ENCODE measurements around the gene INTS1. TPM values are rescaled to one million over a fixed set of nuclear protein-coding genes. Genes with fewer than 3 reads are reported as not detected.
"Not testable (repeated sequence)": the region's sequence is repeated elsewhere in the genome, so short reads cannot be mapped to it uniquely, and the experiment has no call there.

Gene INTS1
- total and polyA plus RNA-seq, 2 donors (not counting 1 experiment from before 2014, with no cell fraction given) = 128 to 160 TPM

DNA sequence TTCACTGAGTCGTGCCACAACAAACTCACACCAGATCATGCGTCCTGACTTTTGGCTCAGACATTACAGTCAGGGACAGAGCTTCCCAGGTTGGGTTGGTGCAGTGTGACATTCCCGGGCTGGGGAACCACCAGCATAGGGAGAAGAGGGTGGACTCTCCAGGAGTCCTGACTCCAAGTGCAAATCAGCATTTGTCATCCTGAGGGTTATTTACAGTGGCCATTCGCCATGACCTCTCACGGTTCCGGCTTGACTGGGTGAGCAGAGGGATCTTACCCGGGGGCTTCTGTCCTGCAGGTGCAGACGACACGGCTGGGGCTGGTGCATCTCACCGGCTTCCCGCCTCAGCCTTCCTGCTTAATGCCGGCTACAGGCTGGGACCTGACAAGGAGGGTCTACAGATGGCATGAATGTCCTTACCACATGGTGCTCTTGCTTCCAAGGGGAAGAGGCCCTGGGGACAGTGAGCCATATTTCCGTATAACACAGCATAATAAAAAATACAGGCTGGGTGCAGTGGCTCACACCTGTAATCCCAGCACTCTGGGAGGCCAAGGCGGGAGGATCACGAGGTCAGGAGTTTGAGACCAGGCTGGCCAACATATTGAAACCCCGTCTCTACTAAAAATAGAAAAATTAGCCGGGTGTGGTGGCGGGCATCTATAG, 12.5 kb upstream of the INTS1 start:
- Histone ChIP-seq H3K4me3 (ENCODE audit: control extremely low read depth in 1 of 5, extremely low read depth in 1 of 5, insufficient read depth in 1 of 5, low read depth in 2 of 5, low read length in 4 of 5) (no peak overlapping the region), H3K27me3 (replicated peaks in 1 of 4; ENCODE audit: control extremely low read depth in 1 of 4, control insufficient read depth in 3 of 4, insufficient read depth in 4 of 4, low read length in 3 of 4) (peaks cover 0 to 2% (median 0%) of the 10 kb centered on the region in 4 experiments), H3K4me2 (replicated peaks; ENCODE audit: low read depth, low read length, poor library complexity, severe bottlenecking) (no peak overlapping the region), H2AFZ (ENCODE audit: insufficient read depth, low read depth, low read length, poor library complexity, severe bottlenecking) (no peak overlapping the region), H4K20me1 (ENCODE audit: control insufficient read depth, insufficient read depth, low read length, poor library complexity, severe bottlenecking) (no peaks in the 10 kb centered on the region), H3K9me3 (ENCODE audit: control extremely low read depth in 1 of 3, control insufficient read depth in 2 of 3, insufficient read depth in 1 of 3, low read length in 2 of 3) (peaks cover 0 to 18% (median 0%) of the 10 kb centered on the region in 3 donors), H3K4me1 (ENCODE audit: control insufficient read depth in 2 of 2, insufficient read depth in 2 of 2, low read length in 2 of 2) (peaks cover 22 to 29% of the 10 kb centered on the region in 2 donors), H3K27ac (ENCODE audit: low read length in 2 of 2) (no peak overlapping the region), H3K79me2 (ENCODE audit: control insufficient read depth, insufficient read depth, low read length) (no peaks in the 10 kb centered on the region), H3K9ac (ENCODE audit: low read length) (no peak overlapping the region), H3K36me3 (replicated peaks in 1 of 2; ENCODE audit: control extremely low read depth in 1 of 2, control insufficient read depth in 1 of 2, extremely low read depth in 1 of 2, insufficient read depth in 2 of 2, low read length in 1 of 2) (no peaks in the 10 kb centered on the region)
- no peak overlapping the region for H3K27ac Mint-ChIP-seq
- intact Hi-C loops (cut with micrococcal nuclease) = no loop called here
- H3K27me3 Mint-ChIP-seq = peaks cover 4% of the 10 kb centered on the region
- H3K4me3 Mint-ChIP-seq = no peak overlapping the region
- TF ChIP-seq, protein P1, sequence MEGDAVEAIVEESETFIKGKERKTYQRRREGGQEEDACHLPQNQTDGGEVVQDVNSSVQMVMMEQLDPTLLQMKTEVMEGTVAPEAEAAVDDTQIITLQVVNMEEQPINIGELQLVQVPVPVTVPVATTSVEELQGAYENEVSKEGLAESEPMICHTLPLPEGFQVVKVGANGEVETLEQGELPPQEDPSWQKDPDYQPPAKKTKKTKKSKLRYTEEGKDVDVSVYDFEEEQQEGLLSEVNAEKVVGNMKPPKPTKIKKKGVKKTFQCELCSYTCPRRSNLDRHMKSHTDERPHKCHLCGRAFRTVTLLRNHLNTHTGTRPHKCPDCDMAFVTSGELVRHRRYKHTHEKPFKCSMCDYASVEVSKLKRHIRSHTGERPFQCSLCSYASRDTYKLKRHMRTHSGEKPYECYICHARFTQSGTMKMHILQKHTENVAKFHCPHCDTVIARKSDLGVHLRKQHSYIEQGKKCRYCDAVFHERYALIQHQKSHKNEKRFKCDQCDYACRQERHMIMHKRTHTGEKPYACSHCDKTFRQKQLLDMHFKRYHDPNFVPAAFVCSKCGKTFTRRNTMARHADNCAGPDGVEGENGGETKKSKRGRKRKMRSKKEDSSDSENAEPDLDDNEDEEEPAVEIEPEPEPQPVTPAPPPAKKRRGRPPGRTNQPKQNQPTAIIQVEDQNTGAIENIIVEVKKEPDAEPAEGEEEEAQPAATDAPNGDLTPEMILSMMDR (IDR thresholded peaks at IDR 0.05) = no peak
- TF ChIP-seq EZH2 (IDR thresholded peaks at IDR 0.05; ENCODE audit: borderline replicate concordance, insufficient read depth, low read depth, low read length, poor library complexity, severe bottlenecking) = no peak
- ChIA-PET POLR2A (no interaction called here), CTCF (no interaction called here)
- peaks cover 20% of the 10 kb centered on the region for H3K4me1 Mint-ChIP-seq
- ATAC-seq (ENCODE audit: low read depth) (no peak), DNase-seq (no peak)
- H3K9me3 Mint-ChIP-seq (ENCODE audit: insufficient read depth) = peaks cover 6% of the 10 kb centered on the region
- WGBS (ENCODE audit: insufficient coverage) = 86% methylated on average over 15 of the region's 18 CpGs

- H3K4me3 Mint-ChIP-seq; H3K9ac ChIP-seq (ENCODE audit: low read length); H3K36me3 ChIP-seq (replicated peaks in 1 of 2; ENCODE audit: control extremely low read depth in 1 of 2, control insufficient read depth in 1 of 2, extremely low read depth in 1 of 2, insufficient read depth in 2 of 2, low read length in 1 of 2); ATAC-seq (ENCODE audit: low read depth); intact Hi-C loops (cut with micrococcal nuclease); H3K27ac Mint-ChIP-seq; H3K27me3 Mint-ChIP-seq; H2AFZ ChIP-seq (ENCODE audit: insufficient read depth, low read depth, low read length, poor library complexity, severe bottlenecking); H3K79me2 ChIP-seq (ENCODE audit: control insufficient read depth, insufficient read depth, low read length); H3K27me3 ChIP-seq (replicated peaks in 1 of 4; ENCODE audit: control extremely low read depth in 1 of 4, control insufficient read depth in 3 of 4, insufficient read depth in 4 of 4, low read length in 3 of 4); CTCF ChIA-PET; POLR2A ChIA-PET; H3K4me3 ChIP-seq (ENCODE audit: control extremely low read depth in 1 of 5, extremely low read depth in 1 of 5, insufficient read depth in 1 of 5, low read depth in 2 of 5, low read length in 4 of 5); H3K9me3 Mint-ChIP-seq (ENCODE audit: insufficient read depth); H4K20me1 ChIP-seq (ENCODE audit: control insufficient read depth, insufficient read depth, low read length, poor library complexity, severe bottlenecking); H3K4me2 ChIP-seq (replicated peaks; ENCODE audit: low read depth, low read length, poor library complexity, severe bottlenecking); H3K27ac ChIP-seq (ENCODE audit: low read length in 2 of 2); DNase-seq: not testable (repeated sequence)
- H3K4me1 Mint-ChIP-seq = peaks cover 28% of the 10 kb centered on the region
- H3K9me3 ChIP-seq (ENCODE audit: control extremely low read depth in 1 of 3, control insufficient read depth in 2 of 3, insufficient read depth in 1 of 3, low read length in 2 of 3) = peaks cover 0 to 19% (median 0%) of the 10 kb centered on the region in 3 donors
- WGBS (ENCODE audit: insufficient coverage) = 90% methylated on average over 15 of the region's 17 CpGs
- peaks cover 33 to 40% of the 10 kb centered on the region in 2 donors for H3K4me1 ChIP-seq (ENCODE audit: control insufficient read depth in 2 of 2, insufficient read depth in 2 of 2, low read length in 2 of 2)
Observed at GRCh38 chr7:1515509-1515967, 11.3 kb upstream of the INTS1 start.

All from B cell (primary cell).